HG03045 (cell line): ENCODE measurements around the gene PALM3.

Experiments used
- ATAC-seq: cut with Tn5 transposase; IDR thresholded peaks from one replicate; pipeline ENCODE4 v1.9.1; 2021; ENCODE audit warnings: mild to moderate bottlenecking, moderate library complexity; ENCODE audit not compliant: unreplicated experiment

The PALM3 gene

GRCh38 chr19:14089662-14090508, 28.0 kb upstream of the PALM3 start:
- ATAC-seq, result peak; percentile 19

GRCh38 chr19:14089412-14089661, 27.5 kb upstream of the PALM3 start:
- no peak for ATAC-seq

GRCh38 chr19:14088634-14089411, 26.9 kb upstream of the PALM3 start:
- ATAC-seq, result no peak

GRCh38 chr19:14086098-14086497, 24.2 kb upstream of the PALM3 start:
- ATAC-seq, result no peak

GRCh38 chr19:14085309-14085995, 23.6 kb upstream of the PALM3 start, which contains the start of gene C19orf67:
Gene C19orf67, minus strand, starts transcription at chr19:14085783. Its CDS starts 156 bp downstream, at chr19:14085627.
- no peak for ATAC-seq

GRCh38 chr19:14082675-14082960, 20.7 kb upstream of the PALM3 start:
- ATAC-seq, result no peak

GRCh38 chr19:14081797-14082674, 20.2 kb upstream of the PALM3 start:
- peak; percentile 5 for ATAC-seq

GRCh38 chr19:14080887-14081796, 19.3 kb upstream of the PALM3 start:
- peak; percentile 78 for ATAC-seq

- no peak for ATAC-seq
Observed at GRCh38 chr19:14078411-14078810, 16.5 kb upstream of the PALM3 start.

- ATAC-seq, result no peak
Observed at GRCh38 chr19:14073925-14074838, 12.3 kb upstream of the PALM3 start.

- ATAC-seq, result peak; percentile 55
Observed at GRCh38 chr19:14073261-14073924, 11.5 kb upstream of the PALM3 start.

GRCh38 chr19:14072535-14073260, 10.8 kb upstream of the PALM3 start, which contains the start of gene MISP3:
Gene MISP3, plus strand, starts transcription at chr19:14072786. Its CDS starts 524 bp downstream, at chr19:14073310.
- ATAC-seq, result no peak

GRCh38 chr19:14070268-14071050, 8.6 kb upstream of the PALM3 start:
- ATAC-seq, result no peak

- no peak for ATAC-seq
Observed at GRCh38 chr19:14066134-14066533, 4.3 kb upstream of the PALM3 start.

- no peak for ATAC-seq
Observed at GRCh38 chr19:14063105-14063504, 1.2 kb upstream of the PALM3 start.

GRCh38 chr19:14062558-14062855, 631 bp upstream of the PALM3 start:
- ATAC-seq, result no peak
